SK-N-SH (cell line): Measurements from ENCODE around the gene SLX4IP. TPM values are rescaled to one million over a fixed set of nuclear protein-coding genes. Genes with fewer than 3 reads are reported as not detected.

Experiments used
- CTCF ChIA-PET: fragments of 300-600, 350-600 bp; formaldehyde crosslinking; extraction: SDS; loops from one replicate; lab custom pipeline; 2021; lab: Yijun Ruan, JAX
- POLR2A ChIA-PET: fragments of 350-600 bp; sonication (Branson Sonifier 250); formaldehyde crosslinking; extraction: SDS; loops from one replicate; lab custom pipeline; 2020; ENCODE audit warnings: antibody characterized with exemption, inconsistent platforms; lab: Yijun Ruan, JAX
- DNase-seq: peaks from one replicate; pipeline ENCODE4 v3.0.0; 2012
- H2AFZ ChIP-seq: fragments of 200-600 bp; sonication (generic); 2 replicates; pipeline ENCODE4 v1.8.1; 2016; ENCODE audit warnings: antibody characterized with exemption, mild to moderate bottlenecking, low read depth
- H3F3A ChIP-seq: fragments of 200-600 bp; sonication (generic); replicated peaks from 2 replicates; pipeline ENCODE3; 2016; ENCODE audit warnings: antibody characterized with exemption, mild to moderate bottlenecking; ENCODE audit not compliant: insufficient read depth
- H3K27ac ChIP-seq, 2 experiments: fragments of 200-500 bp in 1 of 2; fragments of 200-600 bp in 1 of 2; sonication (Bioruptor generic) in 1 of 2; sonication (generic), shearing (Covaris generic) in 1 of 2; 2 replicates each; pipeline versions ENCODE4 v1.5.1 to v1.6.1; 2014 to 2016; ENCODE audit warnings: low read depth in 2 of 2, inconsistent platforms in 1 of 2, low read length in 1 of 2, mild to moderate bottlenecking in 1 of 2, mixed read lengths in 1 of 2
- H3K27me3 ChIP-seq: fragments of 200-600 bp; sonication (generic), shearing (Covaris generic); 2 replicates; pipeline ENCODE4 v1.6.1; 2016; ENCODE audit warnings: mixed run types; ENCODE audit not compliant: insufficient read depth
- H3K36me3 ChIP-seq, 2 experiments: fragments of 200-500 bp in 1 of 2; fragments of 200-600 bp in 1 of 2; sonication (Bioruptor generic) in 1 of 2; sonication (generic) in 1 of 2; replicated peaks in 1 of 2; 2 replicates each; pipeline versions ENCODE3 to v1.5.1; 2014 to 2016; ENCODE audit warnings: low read length in 1 of 2, mild to moderate bottlenecking in 1 of 2; ENCODE audit not compliant: insufficient read depth in 2 of 2, control insufficient read depth in 1 of 2
- H3K4me1 ChIP-seq, 2 experiments: fragments of 200-500 bp in 1 of 2; fragments of 200-600 bp in 1 of 2; sonication (Bioruptor generic) in 1 of 2; sonication (generic), shearing (Covaris generic) in 1 of 2; 2 replicates each; pipeline versions ENCODE4 v1.5.1 to v1.6.1; 2014 to 2016; ENCODE audit warnings: low read depth in 1 of 2, low read length in 1 of 2, mixed run types in 1 of 2; ENCODE audit not compliant: insufficient read depth in 2 of 2, control insufficient read depth in 1 of 2
- H3K4me2 ChIP-seq: fragments of 200-600 bp; sonication (generic), shearing (Covaris generic); 2 replicates; pipeline ENCODE4 v1.6.1; 2017; ENCODE audit warnings: mixed run types
- H3K4me3 ChIP-seq, 2 experiments: fragments of 200-500 bp in 1 of 2; fragments of 200-600 bp in 1 of 2; sonication (Bioruptor generic) in 1 of 2; sonication (generic), shearing (Covaris generic) in 1 of 2; 2 replicates each; pipeline versions ENCODE4 v1.5.1 to v1.8.1; 2014 to 2016; ENCODE audit warnings: low read depth in 2 of 2, inconsistent platforms in 1 of 2, low read length in 1 of 2, mild to moderate bottlenecking in 1 of 2, mixed read lengths in 1 of 2, moderate library complexity in 1 of 2
- H3K79me2 ChIP-seq: fragments of 200-600 bp; sonication (generic); 2 replicates; pipeline ENCODE4 v1.8.1; 2017; ENCODE audit warnings: mild to moderate bottlenecking; ENCODE audit not compliant: insufficient read depth
- H3K9ac ChIP-seq: fragments of 200-600 bp; sonication (generic); 2 replicates; pipeline ENCODE4 v1.6.1; 2017; ENCODE audit warnings: mixed run types
- H3K9me2 ChIP-seq: fragments of 200-600 bp; sonication (generic); 2 replicates; pipeline ENCODE4 v1.6.1; 2017; ENCODE audit warnings: mixed run types
- H3K9me3 ChIP-seq: fragments of 200-600 bp; sonication (generic); 2 replicates; pipeline ENCODE4 v1.6.1; 2017; ENCODE audit warnings: mixed run types, mild to moderate bottlenecking, moderate library complexity
- H4K20me1 ChIP-seq: fragments of 200-600 bp; sonication (generic); 2 replicates; pipeline ENCODE4 v1.6.1; 2017; ENCODE audit warnings: mild to moderate bottlenecking, mixed run types; ENCODE audit not compliant: insufficient read depth
- ELF1 ChIP-seq: IDR thresholded peaks from 2 replicates; pipeline ENCODE4 v1.4.0; 2012
- EP300 ChIP-seq, 2 experiments: IDR thresholded peaks; 2 replicates each; pipeline versions ENCODE4 v1.4.0 to v1.6.1; 2012; ENCODE audit warnings: borderline replicate concordance in 1 of 2, low read depth in 1 of 2, low read length in 1 of 2
- EZH2phosphoT487 ChIP-seq: fragments of 200-600 bp; sonication (generic); IDR thresholded peaks from 2 replicates; pipeline ENCODE4 v1.6.1; 2017; ENCODE audit warnings: low read depth, mixed run types, mild to moderate bottlenecking, antibody characterized with exemption, moderate library complexity, borderline replicate concordance
- FOSL2 ChIP-seq: IDR thresholded peaks from 2 replicates; pipeline ENCODE4 v1.4.0; 2012; ENCODE audit warnings: low read depth, mild to moderate bottlenecking, moderate library complexity, borderline replicate concordance
- FOXJ3 ChIP-seq: sonication (generic); formaldehyde crosslinking; IDR thresholded peaks from 2 replicates; pipeline ENCODE4 v1.5.1; 2020; ENCODE audit warnings: mild to moderate bottlenecking, missing genetic modification reagents
- FOXM1 ChIP-seq: IDR thresholded peaks from 2 replicates; pipeline ENCODE4 v1.4.0; 2012; ENCODE audit warnings: low read depth, mild to moderate bottlenecking
- GABPA ChIP-seq: IDR thresholded peaks from 2 replicates; pipeline ENCODE4 v1.4.0; 2012; ENCODE audit warnings: low read depth, mild to moderate bottlenecking
- JUND ChIP-seq: IDR thresholded peaks from 2 replicates; pipeline ENCODE4 v1.4.0; 2012
- MEF2A ChIP-seq: IDR thresholded peaks from 2 replicates; pipeline ENCODE4 v1.4.0; 2012; ENCODE audit warnings: low read depth, borderline replicate concordance
- MXI1 ChIP-seq: IDR thresholded peaks from 2 replicates; pipeline ENCODE4 v1.6.1; 2012; ENCODE audit warnings: mild to moderate bottlenecking, low read depth, low read length, improper control_type of control experiment
- NFIC ChIP-seq: IDR thresholded peaks from 2 replicates; pipeline ENCODE4 v1.4.0; 2012; ENCODE audit warnings: borderline replicate concordance
- PBX3 ChIP-seq: IDR thresholded peaks from 2 replicates; pipeline ENCODE4; 2012
- POLR2AphosphoS5 ChIP-seq: IDR thresholded peaks from 2 replicates; pipeline ENCODE4 v1.6.1; 2012; ENCODE audit warnings: low read depth, low read length
- RAD21 ChIP-seq: IDR thresholded peaks from 2 replicates; pipeline ENCODE4 v1.6.1; 2012; ENCODE audit warnings: mild to moderate bottlenecking, low read length
- REST ChIP-seq: IDR thresholded peaks from 2 replicates; pipeline ENCODE4 v1.6.1; 2012; ENCODE audit warnings: mild to moderate bottlenecking, low read depth, low read length, moderate library complexity
- RFX5 ChIP-seq: IDR thresholded peaks from 2 replicates; pipeline ENCODE4 v1.6.1; 2012; ENCODE audit warnings: mild to moderate bottlenecking, improper control_type of control experiment, low read length
- RXRA ChIP-seq: IDR thresholded peaks from 2 replicates; pipeline ENCODE4 v1.4.0; 2012; ENCODE audit warnings: low read depth, mild to moderate bottlenecking, borderline replicate concordance
- TAF1 ChIP-seq: IDR thresholded peaks from 2 replicates; pipeline ENCODE4 v1.6.1; 2012; ENCODE audit warnings: low read depth, mild to moderate bottlenecking, low read length, moderate library complexity, borderline replicate concordance
- TCF12 ChIP-seq: IDR thresholded peaks from 2 replicates; pipeline ENCODE4 v1.4.0; 2012
- YY1 ChIP-seq: IDR thresholded peaks from 2 replicates; pipeline ENCODE4 v1.4.0; 2012; ENCODE audit warnings: low read depth, mild to moderate bottlenecking
- WGBS: methylation state at CpG from one replicate; pipeline ENCODE4 v1.1.6; 2017; ENCODE audit warnings: low lambda C conversion rate; 5-methylcytosine and 5-hydroxymethylcytosine counted together
- polyA plus RNA-seq, 3 experiments: library from polyadenylated mRNA; depleted of rRNA; stranded (reverse); fragments of >200 nt; gene quantifications; 2 replicates each; pipeline ENCODE4 v1.2.3, GENCODE V29; 2012
- TF ChIP-seq, protein P1 (sequence below): fragments of 150-350 bp; IDR thresholded peaks from 2 replicates; pipeline ENCODE4 v1.6.1; 2017; ENCODE audit warnings: antibody characterized with exemption, low read length, low read depth, borderline replicate concordance
- TF ChIP-seq, protein P2 (sequence below): IDR thresholded peaks from 2 replicates; pipeline ENCODE4 v1.4.0; 2012; ENCODE audit warnings: low read depth

Gene SLX4IP
- polyA plus RNA-seq, 1 of the 3 experiments (the other 2 are of a cell fraction), result 1.3 TPM

GRCh38 chr20:10578607-10579006 is 143.5 kb downstream of the SLX4IP start:
- CTCF ChIA-PET, result no interaction called here
- no peaks in the 10 kb centered on the region for H3K9me3 ChIP-seq
- no peak overlapping the region for H2AFZ ChIP-seq
- H3K9me2 ChIP-seq, result no peaks in the 10 kb centered on the region
- DNase-seq, result no peak
- H3K27me3 ChIP-seq, result no peaks in the 10 kb centered on the region
- POLR2A ChIA-PET, result no interaction called here
- H3K9ac ChIP-seq, result no peak overlapping the region
- 0 out of 2 replicates have a peak overlapping the region, but pooled peaks have one; percentile 7 for H3K4me2 ChIP-seq
- no peaks in the 10 kb centered on the region for H4K20me1 ChIP-seq
- no peaks in the 10 kb centered on the region for H3K36me3 ChIP-seq
- no peaks in the 10 kb centered on the region for H3K79me2 ChIP-seq
- peaks cover 0 to 17% of the 10 kb centered on the region in 2 experiments; a peak in 2 of 4 replicates for H3K4me1 ChIP-seq
- TF ChIP-seq, protein P1, sequence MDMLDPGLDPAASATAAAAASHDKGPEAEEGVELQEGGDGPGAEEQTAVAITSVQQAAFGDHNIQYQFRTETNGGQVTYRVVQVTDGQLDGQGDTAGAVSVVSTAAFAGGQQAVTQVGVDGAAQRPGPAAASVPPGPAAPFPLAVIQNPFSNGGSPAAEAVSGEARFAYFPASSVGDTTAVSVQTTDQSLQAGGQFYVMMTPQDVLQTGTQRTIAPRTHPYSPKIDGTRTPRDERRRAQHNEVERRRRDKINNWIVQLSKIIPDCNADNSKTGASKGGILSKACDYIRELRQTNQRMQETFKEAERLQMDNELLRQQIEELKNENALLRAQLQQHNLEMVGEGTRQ, result no peak
- TF ChIP-seq FOXM1 (no peak), POLR2AphosphoS5 (peak; percentile 23; the same call in 1 of the 2 replicates), TCF12 (peak; percentile 86), JUND (peak; percentile 74), NFIC (peak; percentile 25; the same call in 1 of the 2 replicates), GABPA (no peak), MXI1 (no peak), REST (no peak), FOXJ3 (CRISPR knock-in tag) (no peak), PBX3 (peak; percentile 67; the same call in 1 of the 2 replicates), MEF2A (no peak), YY1 (no peak), EP300 (IDR thresholded peaks at IDR 0.05; ENCODE audit: borderline replicate concordance in 1 of 2, low read depth in 1 of 2, low read length in 1 of 2) (peak in 1 of 2 experiments; percentile 48; a peak in 1 of 4 replicates), RXRA (peak; percentile 47; the same call in 1 of the 2 replicates), RFX5 (no peak), RAD21 (no peak), FOSL2 (peak; percentile 62; the same call in 1 of the 2 replicates), ELF1 (no peak), TAF1 (no peak), EZH2phosphoT487 (no peak)
- TF ChIP-seq, protein P2, sequence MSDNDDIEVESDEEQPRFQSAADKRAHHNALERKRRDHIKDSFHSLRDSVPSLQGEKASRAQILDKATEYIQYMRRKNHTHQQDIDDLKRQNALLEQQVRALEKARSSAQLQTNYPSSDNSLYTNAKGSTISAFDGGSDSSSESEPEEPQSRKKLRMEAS, result no peak
- no peak overlapping the region for H3K4me3 ChIP-seq
- H3K27ac ChIP-seq, result peak overlapping the region in 1 of 2 experiments; percentile 35; a peak in 1 of 4 replicates
- peaks cover 11% of the 10 kb centered on the region for H3F3A ChIP-seq
- 32% methylated on average over 2 of the region's 2 CpGs for whole genome bisulfite sequencing
